Esophagus muscularis mucosa (tissue), 3 donors: ENCODE data around the gene UQCRH.

Experiments
- POLR2A ChIP-seq: fragments of 450-650 bp; IDR thresholded peaks from one replicate; pipeline ENCODE4 v1.6.1; 2017; ENCODE audit warnings: antibody characterized with exemption, moderate library complexity, mild to moderate bottlenecking, low read depth
- TF ChIP-seq, protein P1 (sequence below), 3 experiments: fragments of 200-600 bp in 2 of 3; fragments of 450-650 bp in 1 of 3; sonication (generic) in 2 of 3; IDR thresholded peaks; one replicate each; pipeline ENCODE4 v1.5.1; 2017 to 2019; ENCODE audit warnings: antibody characterized with exemption in 3 of 3, mild to moderate bottlenecking in 2 of 3, moderate library complexity in 1 of 3

- TF ChIP-seq POLR2A = no peak
- TF ChIP-seq, protein P1, sequence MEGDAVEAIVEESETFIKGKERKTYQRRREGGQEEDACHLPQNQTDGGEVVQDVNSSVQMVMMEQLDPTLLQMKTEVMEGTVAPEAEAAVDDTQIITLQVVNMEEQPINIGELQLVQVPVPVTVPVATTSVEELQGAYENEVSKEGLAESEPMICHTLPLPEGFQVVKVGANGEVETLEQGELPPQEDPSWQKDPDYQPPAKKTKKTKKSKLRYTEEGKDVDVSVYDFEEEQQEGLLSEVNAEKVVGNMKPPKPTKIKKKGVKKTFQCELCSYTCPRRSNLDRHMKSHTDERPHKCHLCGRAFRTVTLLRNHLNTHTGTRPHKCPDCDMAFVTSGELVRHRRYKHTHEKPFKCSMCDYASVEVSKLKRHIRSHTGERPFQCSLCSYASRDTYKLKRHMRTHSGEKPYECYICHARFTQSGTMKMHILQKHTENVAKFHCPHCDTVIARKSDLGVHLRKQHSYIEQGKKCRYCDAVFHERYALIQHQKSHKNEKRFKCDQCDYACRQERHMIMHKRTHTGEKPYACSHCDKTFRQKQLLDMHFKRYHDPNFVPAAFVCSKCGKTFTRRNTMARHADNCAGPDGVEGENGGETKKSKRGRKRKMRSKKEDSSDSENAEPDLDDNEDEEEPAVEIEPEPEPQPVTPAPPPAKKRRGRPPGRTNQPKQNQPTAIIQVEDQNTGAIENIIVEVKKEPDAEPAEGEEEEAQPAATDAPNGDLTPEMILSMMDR (IDR thresholded peaks at IDR 0.05) = no peak
Observed at GRCh38 chr1:46344481-46344880, 41.0 kb downstream of the UQCRH start.
